ENCODE data around the gene CCDC174. TPM values are rescaled to one million over a fixed set of nuclear protein-coding genes. Genes with fewer than 3 reads are reported as not detected.

Gene CCDC174
- total and polyA plus RNA-seq, 10 of the 15 experiments (the other 5 are each of a cell fraction or from before 2014, with no cell fraction given): 11.6 to 31.3 (median 19.1) TPM

DNA sequence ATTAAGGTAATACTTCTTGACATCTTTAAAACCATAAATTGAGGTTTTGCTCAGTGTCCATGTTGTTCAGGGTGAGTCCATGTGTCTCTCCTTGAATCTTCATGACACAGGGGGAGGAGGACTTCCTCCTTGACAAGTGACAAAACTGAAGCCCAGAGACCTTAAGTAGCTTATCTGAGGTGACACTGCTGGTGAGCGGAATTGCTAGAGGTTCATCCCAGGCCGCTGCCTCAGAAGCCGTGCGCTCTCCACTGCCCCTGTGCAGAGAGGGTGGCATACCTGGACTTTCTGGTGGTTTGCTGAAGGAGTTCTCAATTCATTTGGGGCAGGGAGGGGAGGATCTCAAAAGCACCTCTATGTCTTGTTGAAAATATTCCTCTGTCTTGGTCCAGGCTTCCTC, 23.2 kb upstream of the CCDC174 start:
- Histone ChIP-seq H3K27ac (ENCODE audit: control insufficient read depth, insufficient read depth) (no peak overlapping the region), H4K20me1 (ENCODE audit: control insufficient read depth, insufficient read depth) (no peaks in the 10 kb centered on the region), H2AFZ (ENCODE audit: control insufficient read depth, low read depth, low read length) (no peak overlapping the region), H3K9ac (ENCODE audit: control insufficient read depth, insufficient read depth, low read length) (no peak overlapping the region), H3K4me3 (no peak overlapping the region), H3K9me3 (replicated peaks; ENCODE audit: control insufficient read depth, insufficient read depth, low read length) (no peaks in the 10 kb centered on the region; the same call in 2 of the 3 replicates), H3K27me3 (replicated peaks in 1 of 2; ENCODE audit: control insufficient read depth in 2 of 2, insufficient read depth in 2 of 2, low read length in 1 of 2) (peaks cover 2 to 8% of the 10 kb centered on the region in 2 experiments; a peak in 3 of 4 replicates), H3K4me1 (ENCODE audit: control insufficient read depth, insufficient read depth, low read length) (no peaks in the 10 kb centered on the region), H3K4me2 (ENCODE audit: control insufficient read depth, insufficient read depth) (no peak overlapping the region), H3K36me3 (ENCODE audit: control insufficient read depth in 2 of 2, insufficient read depth in 2 of 2, low read length in 1 of 2) (no peaks in the 10 kb centered on the region), H3K79me2 (ENCODE audit: control insufficient read depth, insufficient read depth, low read length) (no peaks in the 10 kb centered on the region)
- POLR2A ChIA-PET: no interaction called here
- intact Hi-C loops (cut with micrococcal nuclease; ENCODE audit: unreplicated experiment): no loop called here
- no peak for DNase-seq (ENCODE audit: low read depth, low spot score)
- SMC1A ChIA-PET (ENCODE audit: uncharacterized antibody, unreplicated experiment): interaction anchor here (1.1 kb wide), 1 partner anchor 153 kb away, joined by 3 read pairs; no protein-coding TSS in a partner anchor
- no peak for FAIRE-seq
- no peak for ATAC-seq
- TF ChIP-seq ETV6 (conservative IDR thresholded peaks at IDR 0.05 in 1 of 2, IDR thresholded peaks at IDR 0.05 in 1 of 2; ENCODE audit: borderline replicate concordance in 1 of 2, low read depth in 1 of 2) (no peak), NRF1 (conservative IDR thresholded peaks at IDR 0.05; ENCODE audit: low read depth, low read length) (no peak), SMARCA5 (IDR thresholded peaks at IDR 0.05) (no peak), ZNF622 (IDR thresholded peaks at IDR 0.05) (no peak), POLR2AphosphoS5 (IDR thresholded peaks at IDR 0.05; ENCODE audit: low read length) (no peak), TCF3 (IDR thresholded peaks at IDR 0.05; ENCODE audit: borderline replicate concordance, insufficient read depth, low read depth, low read length) (no peak), FOXM1 (IDR thresholded peaks at IDR 0.05; ENCODE audit: low read depth, low read length) (no peak), TARDBP (IDR thresholded peaks at IDR 0.05; ENCODE audit: borderline replicate concordance) (no peak), SUZ12 (IDR thresholded peaks at IDR 0.05; ENCODE audit: unreplicated experiment) (no peak), SMAD5 (IDR thresholded peaks at IDR 0.05; ENCODE audit: low read depth) (no peak), JUNB (IDR thresholded peaks at IDR 0.05) (no peak), NR2C2 (IDR thresholded peaks at IDR 0.05; ENCODE audit: borderline replicate concordance, control insufficient read depth, insufficient read length, low read depth) (no peak), GABPA (IDR thresholded peaks at IDR 0.05; ENCODE audit: low read depth) (no peak), EGR1 (IDR thresholded peaks at IDR 0.05; ENCODE audit: borderline replicate concordance in 1 of 2, low read depth in 2 of 2, low read length in 2 of 2) (no peak)
- TF ChIP-seq, protein P1, sequence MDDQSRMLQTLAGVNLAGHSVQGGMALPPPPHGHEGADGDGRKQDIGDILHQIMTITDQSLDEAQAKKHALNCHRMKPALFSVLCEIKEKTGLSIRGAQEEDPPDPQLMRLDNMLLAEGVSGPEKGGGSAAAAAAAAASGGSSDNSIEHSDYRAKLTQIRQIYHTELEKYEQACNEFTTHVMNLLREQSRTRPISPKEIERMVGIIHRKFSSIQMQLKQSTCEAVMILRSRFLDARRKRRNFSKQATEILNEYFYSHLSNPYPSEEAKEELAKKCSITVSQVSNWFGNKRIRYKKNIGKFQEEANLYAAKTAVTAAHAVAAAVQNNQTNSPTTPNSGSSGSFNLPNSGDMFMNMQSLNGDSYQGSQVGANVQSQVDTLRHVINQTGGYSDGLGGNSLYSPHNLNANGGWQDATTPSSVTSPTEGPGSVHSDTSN (IDR thresholded peaks at IDR 0.05; ENCODE audit: insufficient replicate concordance, low read depth, low read length): no peak
- TF ChIP-seq, protein P2, sequence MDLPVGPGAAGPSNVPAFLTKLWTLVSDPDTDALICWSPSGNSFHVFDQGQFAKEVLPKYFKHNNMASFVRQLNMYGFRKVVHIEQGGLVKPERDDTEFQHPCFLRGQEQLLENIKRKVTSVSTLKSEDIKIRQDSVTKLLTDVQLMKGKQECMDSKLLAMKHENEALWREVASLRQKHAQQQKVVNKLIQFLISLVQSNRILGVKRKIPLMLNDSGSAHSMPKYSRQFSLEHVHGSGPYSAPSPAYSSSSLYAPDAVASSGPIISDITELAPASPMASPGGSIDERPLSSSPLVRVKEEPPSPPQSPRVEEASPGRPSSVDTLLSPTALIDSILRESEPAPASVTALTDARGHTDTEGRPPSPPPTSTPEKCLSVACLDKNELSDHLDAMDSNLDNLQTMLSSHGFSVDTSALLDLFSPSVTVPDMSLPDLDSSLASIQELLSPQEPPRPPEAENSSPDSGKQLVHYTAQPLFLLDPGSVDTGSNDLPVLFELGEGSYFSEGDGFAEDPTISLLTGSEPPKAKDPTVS (IDR thresholded peaks at IDR 0.05; ENCODE audit: low read depth, low read length): no peak
- BruUV-seq (replicated peaks): no TSS peak
- RAD21 ChIA-PET (ENCODE audit: unreplicated experiment): no interaction called here
- WGBS (ENCODE audit: insufficient coverage, insufficient replicate concordance, low lambda C conversion rate, missing lambda C conversion rate): 28% methylated on average over 4 of the region's 4 CpGs
- CTCF ChIA-PET: interaction anchor here (0.7 to 1.3 kb wide), 2 partner anchors 8 to 153 kb away, joined by 3 to 4 read pairs; no protein-coding TSS in a partner anchor
- in situ Hi-C loops (cut with MboI): no loop called here
